HG02943 (cell line): ENCODE data around the gene DQX1.

Source experiments
- ATAC-seq: cut with Tn5 transposase; IDR thresholded peaks from one replicate; pipeline ENCODE4 v1.9.1; 2021; ENCODE audit warnings: mild to moderate bottlenecking, low read depth, moderate library complexity; ENCODE audit not compliant: unreplicated experiment

Gene DQX1

GRCh38 chr2:74513605-74514367, 12.2 kb downstream of the DQX1 start:
- no peak for ATAC-seq

DNA sequence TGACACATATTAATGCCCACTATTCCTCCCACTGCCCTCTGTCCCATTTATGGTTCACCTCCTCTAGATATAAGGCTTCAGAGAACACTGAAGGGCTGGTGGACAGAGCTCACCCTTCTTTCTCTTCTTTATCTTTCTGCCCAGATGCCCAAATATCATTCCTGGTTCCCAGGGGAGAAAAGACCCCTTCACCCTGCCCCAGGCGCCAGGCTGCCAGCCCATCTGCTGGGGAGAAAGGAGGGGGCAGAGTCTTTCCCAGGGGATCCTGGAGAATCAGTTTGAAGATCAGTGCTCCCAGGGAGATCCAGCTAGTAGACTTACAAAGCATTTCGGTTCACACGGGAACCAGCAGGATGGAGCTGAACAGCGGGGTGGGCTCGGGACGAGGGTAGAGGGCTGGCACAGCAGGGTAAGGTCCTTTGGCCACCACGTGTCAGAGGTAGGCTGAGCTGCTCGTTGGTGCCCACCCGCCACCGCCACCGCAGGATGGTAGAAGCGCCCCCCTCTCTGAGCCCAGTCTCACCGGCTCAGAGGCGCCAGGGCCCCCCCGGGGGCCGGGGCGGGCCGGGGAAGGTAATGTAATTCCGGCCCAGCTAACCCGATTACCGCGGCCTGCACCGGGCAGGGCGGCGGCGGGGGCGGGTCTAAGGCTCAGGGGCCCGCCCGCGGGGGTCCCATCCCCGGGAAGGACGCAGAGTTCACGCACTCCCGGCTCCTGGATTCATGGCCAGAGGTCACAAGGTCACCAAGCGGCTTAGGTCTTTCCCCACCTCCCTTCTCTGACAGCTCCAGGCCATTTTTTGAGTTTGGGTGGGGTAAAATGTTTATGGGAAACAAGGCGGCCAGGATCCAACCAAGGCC, 13.1 kb downstream of the DQX1 start:
- ATAC-seq: no peak

- ATAC-seq: no peak
Observed at GRCh38 chr2:74511104-74511989, 14.7 kb downstream of the DQX1 start.

DNA sequence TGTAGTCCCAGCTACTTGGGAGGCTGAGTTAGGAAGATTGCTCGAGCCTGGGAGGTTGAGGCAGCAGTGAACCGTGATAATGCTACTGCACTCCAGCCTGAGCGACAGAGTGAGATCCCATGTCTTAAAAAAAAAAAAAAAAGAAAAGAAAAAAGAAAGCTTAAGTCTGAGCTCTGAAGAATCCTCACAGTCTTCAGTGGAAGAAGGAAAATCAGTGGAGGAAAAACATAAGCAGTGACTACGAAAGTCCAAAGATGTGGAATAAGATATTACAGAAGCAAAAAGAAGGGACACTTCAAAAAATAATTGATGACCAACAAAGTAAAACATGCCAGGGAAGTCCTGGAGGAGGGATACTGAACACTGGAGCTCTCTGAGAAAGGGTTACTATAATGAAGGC, 15.8 kb downstream of the DQX1 start:
- no peak for ATAC-seq

DNA sequence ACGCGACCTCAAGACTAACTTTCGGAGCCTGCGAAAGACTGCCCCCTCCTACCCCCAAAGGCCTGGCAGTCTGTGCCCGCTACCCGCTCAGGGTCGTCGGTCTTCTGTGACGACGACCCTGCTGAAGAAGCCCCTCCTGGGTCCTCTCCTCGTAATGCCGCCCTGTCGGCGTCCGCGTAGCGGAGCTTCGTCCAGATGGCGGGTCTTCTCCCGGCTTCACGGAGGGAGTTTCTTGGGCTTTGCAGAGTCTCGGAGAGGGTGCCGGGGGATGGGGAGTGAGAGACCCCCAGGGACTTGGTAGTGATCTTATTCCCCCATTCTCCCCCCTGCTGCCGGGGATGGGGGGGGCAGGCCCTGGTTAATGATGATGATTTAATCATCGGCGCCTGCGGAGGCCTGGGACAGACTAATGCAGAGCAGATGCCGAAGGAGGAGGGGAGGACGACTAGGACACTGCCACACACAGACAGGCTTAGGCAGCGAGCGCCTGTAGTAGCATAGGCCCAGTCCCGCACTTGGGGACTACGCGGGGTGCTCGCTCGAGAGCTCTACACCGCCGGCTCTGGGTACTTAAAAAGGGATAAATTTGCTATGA, 18.0 kb downstream of the DQX1 start:
- ATAC-seq: peak; percentile 10

DNA sequence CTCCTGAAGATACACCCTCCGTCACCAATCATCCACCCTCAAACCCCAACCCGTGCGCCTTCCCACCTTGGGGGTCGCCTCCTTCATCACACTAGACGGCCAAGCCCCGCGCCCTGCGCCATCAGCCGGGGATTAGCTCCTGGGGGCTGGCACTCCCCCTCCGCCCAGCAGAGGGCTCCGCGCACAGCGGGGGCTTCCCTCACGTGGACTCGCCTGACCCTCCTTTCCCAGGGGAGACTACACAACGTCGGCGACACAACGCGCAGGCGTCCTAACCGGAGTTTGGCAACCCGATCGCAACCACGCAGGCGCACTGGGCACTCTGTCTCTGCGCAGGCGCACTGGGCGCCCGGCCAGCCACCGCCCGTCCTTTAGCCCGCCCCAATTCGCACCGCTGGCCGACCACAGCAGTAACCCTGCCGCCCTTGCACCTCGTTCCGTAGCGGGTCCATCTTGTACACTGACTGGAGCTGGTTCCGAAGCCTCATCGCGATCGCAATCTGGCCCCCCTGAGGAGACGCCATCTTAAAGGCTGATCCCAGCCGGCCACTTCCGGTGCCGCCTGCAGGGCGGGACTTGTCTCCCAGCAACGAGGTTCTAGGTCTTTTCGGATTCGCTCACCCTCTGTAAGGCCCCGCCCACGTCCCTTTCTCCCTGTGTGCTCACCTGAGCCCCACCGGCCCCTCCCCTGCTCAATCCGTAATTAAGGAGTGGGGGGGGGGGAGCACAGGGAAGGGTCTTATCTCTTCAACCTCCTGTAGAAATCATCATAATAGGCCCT, 18.7 kb downstream of the DQX1 start, which contains the start of gene PCGF1:
Gene PCGF1, minus strand, starts transcription at position 551 of the 781 bp plus-strand sequence. Its CDS starts 27 bp downstream, at position 524.
- peak; percentile 86 for ATAC-seq

DNA sequence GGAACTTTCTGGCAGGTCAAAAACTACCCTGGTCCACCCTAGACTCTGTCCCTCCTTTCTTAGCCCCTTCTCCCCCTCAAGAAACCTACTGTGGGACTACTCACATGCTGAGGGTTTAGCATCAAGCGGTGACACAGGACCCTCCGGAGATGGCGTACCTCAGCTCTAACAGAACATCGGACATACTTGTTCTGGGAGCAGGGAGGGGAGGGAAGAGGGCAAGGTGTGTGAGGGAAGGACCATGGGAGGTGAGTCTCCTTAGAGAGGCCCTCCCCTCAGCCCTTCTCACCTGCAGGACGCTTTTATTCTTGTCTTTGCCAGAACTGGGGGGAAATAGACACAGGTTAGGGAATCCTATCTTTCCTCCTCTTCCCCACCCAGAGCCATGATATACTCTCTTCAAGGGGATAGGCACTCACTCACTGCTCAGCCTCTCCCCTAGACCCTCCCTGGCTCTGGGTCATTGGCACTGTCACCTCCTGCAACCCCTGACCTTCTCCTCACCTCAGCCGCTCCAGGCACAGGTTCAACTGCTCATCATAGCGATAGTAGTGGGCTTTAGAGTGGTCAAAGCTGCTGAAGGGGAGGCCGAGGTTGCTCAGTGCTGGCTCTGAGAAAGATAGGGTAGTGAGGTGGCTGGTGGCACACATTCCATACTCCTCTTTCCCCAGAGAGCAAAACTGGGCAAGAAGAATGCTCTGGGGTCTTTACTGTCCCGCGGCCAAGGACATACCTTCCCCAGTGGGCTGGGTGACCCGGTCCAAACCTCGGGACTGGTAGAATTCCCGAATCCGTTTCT, 20.4 kb downstream of the DQX1 start:
- ATAC-seq: no peak

GRCh38 chr2:74504591-74504990, 21.4 kb downstream of the DQX1 start:
- no peak for ATAC-seq

GRCh38 chr2:74503506-74504475, 22.2 kb downstream of the DQX1 start:
- ATAC-seq: no peak

- ATAC-seq: no peak
Observed at GRCh38 chr2:74502720-74503505, 23.1 kb downstream of the DQX1 start.

DNA sequence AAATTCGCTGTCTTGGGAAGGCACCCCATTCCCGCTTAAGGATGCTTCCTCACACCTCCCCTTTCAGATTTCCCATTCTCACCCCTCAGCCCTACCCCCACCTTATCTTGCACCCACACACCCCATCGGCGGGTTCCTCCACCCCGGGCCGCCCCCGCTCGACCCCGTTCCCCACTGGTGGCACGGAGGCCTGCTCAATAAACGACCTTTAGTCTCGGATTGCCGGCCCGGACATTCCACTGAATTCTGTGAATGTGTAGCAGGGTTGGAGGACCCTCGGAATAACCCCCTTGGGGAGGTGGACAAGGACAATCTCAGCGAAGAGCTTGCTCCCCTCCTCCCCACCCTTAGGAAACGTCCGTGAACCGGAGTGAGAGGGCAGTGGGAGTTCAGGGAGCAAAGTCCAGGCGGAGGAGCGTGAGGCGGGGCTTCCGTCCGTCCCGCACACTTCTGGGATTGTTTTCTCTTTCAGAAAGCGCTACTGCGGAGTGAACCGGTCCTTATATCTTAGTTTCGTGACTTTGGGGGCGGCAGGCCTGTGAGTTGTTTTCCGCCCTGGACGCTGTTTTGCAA, 23.8 kb downstream of the DQX1 start:
- no peak for ATAC-seq

DNA sequence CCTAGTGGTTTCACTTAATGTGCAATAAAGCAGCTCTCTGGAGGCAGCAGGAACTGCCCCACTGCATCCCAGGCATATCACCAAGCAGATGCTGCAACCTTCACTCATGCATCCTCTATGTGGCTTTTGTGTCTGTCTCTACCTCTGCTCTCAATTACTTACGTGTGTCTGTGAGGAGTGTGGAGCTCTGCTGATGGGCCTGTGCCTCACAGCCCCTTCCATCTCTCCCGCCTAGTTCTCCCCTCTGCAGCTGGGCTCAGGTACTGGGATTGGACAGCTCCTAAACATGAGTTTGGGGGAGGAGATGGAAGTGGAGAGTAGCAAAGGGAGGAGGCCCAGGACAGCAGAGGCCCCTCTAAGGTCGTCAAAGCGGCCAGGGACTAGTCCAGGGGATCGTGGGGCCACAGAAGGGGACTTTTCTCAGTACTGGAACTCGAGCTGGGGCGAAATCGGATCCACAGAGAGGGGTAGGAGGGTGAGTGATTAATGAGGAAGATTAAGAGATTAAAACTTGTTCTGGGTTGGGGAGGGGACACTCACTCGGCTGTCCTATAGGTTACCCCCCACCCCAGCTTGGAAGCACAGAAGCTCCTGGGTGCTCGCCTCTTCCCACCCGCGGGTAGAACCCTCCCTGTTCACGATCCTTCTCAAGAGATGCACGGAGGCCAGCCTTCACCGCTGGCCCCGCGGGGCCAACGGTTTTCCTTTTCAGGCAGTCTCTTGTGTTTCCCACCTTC, 24.5 kb downstream of the DQX1 start:
- ATAC-seq: no peak

DNA sequence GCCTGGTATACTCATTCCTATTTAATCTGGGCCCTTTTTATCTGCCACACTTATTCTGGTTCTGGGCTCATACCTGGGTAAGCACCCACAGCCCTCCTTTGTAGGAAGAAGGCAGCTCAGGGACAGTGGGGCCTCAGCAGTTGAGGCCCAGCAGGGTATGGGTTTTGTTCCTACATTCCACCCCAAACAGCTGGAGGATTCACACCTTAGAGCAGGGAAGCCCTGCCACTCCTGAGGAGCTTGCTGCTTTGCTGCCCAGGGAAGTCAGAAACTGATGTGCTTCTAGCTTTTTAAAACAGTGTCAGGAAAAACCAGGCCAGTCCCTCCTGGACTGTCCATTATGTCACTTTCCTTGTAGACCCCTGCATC, 25.5 kb downstream of the DQX1 start:
- ATAC-seq: no peak

DNA sequence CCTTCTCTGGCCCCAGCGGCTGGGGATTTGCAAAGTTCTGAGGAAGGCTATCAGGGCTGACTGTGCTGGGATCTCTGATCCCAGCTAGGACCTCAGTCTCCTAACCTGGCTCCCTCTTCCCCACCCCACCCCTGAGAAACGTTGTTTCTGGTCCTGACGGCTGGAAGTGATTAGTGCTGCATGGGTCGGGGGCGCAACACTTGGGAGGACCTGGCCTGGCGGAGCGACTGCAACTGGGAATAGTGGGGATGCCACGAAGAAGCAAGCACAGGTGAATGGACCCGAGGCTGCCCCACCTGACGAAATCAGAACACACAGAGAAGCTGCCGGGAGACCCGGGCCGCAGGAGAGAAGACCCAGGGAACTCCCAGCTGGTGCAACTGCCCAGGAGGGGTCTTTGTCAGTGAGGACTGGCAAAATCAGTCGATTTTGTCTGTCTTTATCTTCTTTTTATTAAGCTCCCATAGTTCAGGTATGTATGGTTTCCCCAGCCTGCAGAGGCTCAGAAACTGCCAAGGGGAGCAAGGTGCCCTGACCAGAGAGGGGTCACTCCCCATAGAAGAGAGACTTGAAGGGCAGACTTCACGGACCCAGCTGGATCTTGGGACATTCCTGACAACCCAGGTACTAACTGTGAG, 26.0 kb downstream of the DQX1 start:
- ATAC-seq: no peak

DNA sequence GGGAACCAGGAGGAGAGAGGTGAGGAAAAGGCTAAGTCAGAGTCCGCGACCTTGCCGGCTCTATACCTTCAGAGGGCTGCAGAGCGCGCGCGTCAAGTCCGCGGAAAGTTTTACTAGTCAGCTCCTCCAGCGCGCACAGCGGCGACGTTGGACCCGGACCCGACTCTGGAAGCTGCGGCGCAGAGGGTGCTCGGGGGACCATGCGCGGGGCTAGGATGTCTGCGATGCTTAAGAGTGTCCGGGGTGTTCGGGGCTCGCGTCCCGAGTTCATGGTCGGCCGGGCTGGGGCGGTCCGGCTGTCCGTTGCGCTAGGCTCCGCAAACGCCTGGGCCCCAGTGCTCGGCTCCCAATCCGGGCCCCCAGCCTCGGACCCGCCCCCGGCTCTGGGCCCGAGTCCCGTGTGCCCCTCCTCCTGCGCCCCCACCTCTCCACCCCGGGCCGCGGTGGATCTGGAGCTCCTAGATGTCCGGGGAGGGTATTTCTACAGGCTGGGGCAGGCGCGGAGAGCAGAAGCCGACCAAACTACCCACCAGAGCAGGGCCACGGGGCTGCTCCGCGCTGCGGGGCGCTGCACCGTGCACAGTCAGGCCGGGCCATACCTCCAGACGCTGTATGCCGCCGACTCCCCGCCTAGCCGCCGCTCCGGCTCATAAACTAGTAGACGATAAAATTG, 26.6 kb downstream of the DQX1 start, which contains the start of gene LBX2:
Gene LBX2, minus strand, starts transcription at position 337 of the 673 bp plus-strand sequence. Its CDS starts 66 bp downstream, at position 271.
- ATAC-seq: no peak
